Activated CD4-positive, alpha-beta T cell treated with anti-CD3 and anti-CD28 coated beads, Interleukin-2, amount 10 ng/mL, durations not matched to agents 24 days and 14 days (primary cell): ENCODE measurements around the gene PTGDS. TPM values are rescaled to one million over a fixed set of nuclear protein-coding genes. Genes with fewer than 3 reads are reported as not detected.

Experiments used
- DNase-seq: peaks from one replicate; pipeline ENCODE4 v3.0.0; 2022
- H3K27ac Mint-ChIP-seq: one replicate; pipeline ENCODE4 v1.8.0; 2022; ENCODE audit warnings: mild to moderate bottlenecking, mixed read lengths
- H3K27me3 Mint-ChIP-seq: one replicate; pipeline ENCODE4 v1.8.0; 2022; ENCODE audit warnings: mixed read lengths
- H3K36me3 Mint-ChIP-seq: one replicate; pipeline ENCODE4 v1.8.0; 2022; ENCODE audit warnings: low read depth, mild to moderate bottlenecking, mixed read lengths
- H3K4me1 Mint-ChIP-seq: one replicate; pipeline ENCODE4 v1.8.0; 2021; ENCODE audit warnings: mixed read lengths
- H3K4me3 Mint-ChIP-seq: one replicate; pipeline ENCODE4 v1.8.0; 2022; ENCODE audit warnings: mild to moderate bottlenecking, moderate library complexity, mixed read lengths
- H3K9me3 Mint-ChIP-seq: one replicate; pipeline ENCODE4 v1.8.0; 2021; ENCODE audit warnings: mixed read lengths
- intact Hi-C: fragments of 100-400 bp; cut with micrococcal nuclease; formaldehyde crosslinking; loops from one replicate; pipeline ENCODE4 v1.15.1; 2023
- total RNA-seq: library from RNA; stranded (reverse); gene quantifications from 2 replicates; pipeline ENCODE4 v1.2.3, GENCODE V29; 2022

PTGDS gene
- total RNA-seq, 1 donor from 2014 or later: not detected

GRCh38 chr9:137021979-137022661 lies 44.8 kb downstream of the PTGDS start:
- Mint-ChIP-seq H3K27ac (no peak overlapping the region), H3K36me3 (no peaks in the 10 kb centered on the region), H3K4me1 (peaks cover 6% of the 10 kb centered on the region), H3K4me3 (no peak overlapping the region), H3K9me3 (no peaks in the 10 kb centered on the region), H3K27me3 (no peaks in the 10 kb centered on the region)
- peak; percentile 91 for DNase-seq
- intact Hi-C loops: loop anchor here (1.0 kb wide), 1 partner anchor 30 kb away; the partner anchor contains the start of gene PAXX

GRCh38 chr9:137022662-137023008 lies 45.3 kb downstream of the PTGDS start:
- no peak overlapping the region for H3K27ac Mint-ChIP-seq
- peaks cover 9% of the 10 kb centered on the region for H3K4me1 Mint-ChIP-seq
- H3K4me3 Mint-ChIP-seq: no peak overlapping the region

DNA sequence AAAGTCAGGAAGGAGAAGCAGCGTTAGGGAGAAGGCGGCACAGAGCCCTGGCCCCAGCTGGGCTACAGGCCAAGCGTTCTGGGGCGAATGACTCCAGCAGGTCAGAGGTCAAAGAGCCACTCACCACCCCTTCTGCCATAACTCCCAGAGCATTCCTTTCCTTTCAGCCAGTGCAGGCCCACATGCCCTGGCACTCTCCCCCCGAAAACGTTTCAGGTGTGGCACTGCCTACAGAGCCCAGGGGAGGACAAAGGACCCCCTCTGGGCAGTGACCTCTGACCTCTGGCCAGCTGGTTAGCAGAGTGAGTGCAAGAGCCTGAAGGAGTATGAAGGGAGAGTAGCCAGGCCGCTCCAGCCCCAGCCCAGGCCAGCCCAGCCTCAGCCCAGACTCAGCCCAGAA lies 45.9 kb downstream of the PTGDS start:
- Mint-ChIP-seq H3K27ac (no peak overlapping the region), H3K4me1 (peaks cover 9% of the 10 kb centered on the region), H3K9me3 (no peaks in the 10 kb centered on the region), H3K4me3 (no peak overlapping the region), H3K36me3 (no peaks in the 10 kb centered on the region), H3K27me3 (peaks cover 2% of the 10 kb centered on the region)
- no peak for DNase-seq
- intact Hi-C loops: no loop called here

More at GRCh38 chr9:137022662-137023008, 45.3 kb downstream of the PTGDS start:
- no peaks in the 10 kb centered on the region for H3K9me3 Mint-ChIP-seq
- intact Hi-C loops: loop anchor here (1.0 kb wide), 1 partner anchor 30 kb away; the partner anchor contains the start of gene PAXX
- no peaks in the 10 kb centered on the region for H3K36me3 Mint-ChIP-seq
- DNase-seq: no peak
- peaks cover 2% of the 10 kb centered on the region for H3K27me3 Mint-ChIP-seq

DNA sequence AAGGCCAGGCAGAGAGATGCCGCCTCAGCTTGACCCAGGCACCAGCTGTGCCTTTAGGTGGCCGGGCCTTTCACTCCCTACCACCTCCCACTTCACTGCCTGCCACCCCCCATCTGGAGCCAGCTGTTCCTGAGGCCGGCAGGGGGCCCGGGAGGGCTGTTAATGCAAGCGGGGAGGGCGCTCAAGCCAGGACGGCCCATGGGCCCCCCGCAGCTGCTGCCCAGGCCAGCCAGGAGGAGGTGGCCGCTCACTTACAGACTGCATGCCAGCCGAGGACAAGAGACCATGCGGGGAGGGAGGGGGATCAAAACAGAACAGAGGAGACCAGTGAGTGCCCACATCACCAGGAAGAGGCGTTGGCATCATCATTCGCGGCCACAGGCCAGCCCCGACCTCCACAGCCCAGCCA lies 46.3 kb downstream of the PTGDS start:
- Mint-ChIP-seq H3K27ac (no peak overlapping the region), H3K27me3 (peaks cover 2% of the 10 kb centered on the region), H3K4me1 (peaks cover 9% of the 10 kb centered on the region), H3K4me3 (no peak overlapping the region), H3K9me3 (no peaks in the 10 kb centered on the region), H3K36me3 (no peaks in the 10 kb centered on the region)
- intact Hi-C loops: no loop called here
- DNase-seq: no peak

DNA sequence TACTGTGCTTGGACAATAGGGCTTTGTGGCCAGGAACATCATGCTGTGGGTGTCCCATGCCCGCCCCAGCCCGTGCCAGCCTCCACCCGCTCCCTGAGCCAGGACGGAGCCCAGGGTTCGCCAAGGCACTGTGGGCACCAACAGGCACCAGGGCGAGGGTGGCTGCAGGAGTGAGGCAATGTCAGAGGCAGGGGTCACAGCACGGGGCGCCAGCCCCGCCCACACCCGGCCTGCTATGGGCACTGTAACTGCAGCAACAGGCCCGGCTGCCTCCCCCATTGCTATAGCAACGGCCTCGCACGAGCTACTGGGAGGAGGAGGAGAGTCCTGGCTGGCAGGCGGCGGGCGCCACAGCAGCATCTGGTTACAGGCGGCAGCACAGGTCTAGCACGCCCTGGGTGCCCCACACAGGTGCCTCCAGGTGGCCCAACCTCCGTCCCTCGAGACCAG lies 48.2 kb downstream of the PTGDS start:
- no peaks in the 10 kb centered on the region for H3K36me3 Mint-ChIP-seq
- intact Hi-C loops: no loop called here

GRCh38 chr9:137026384-137026783 lies 49.1 kb downstream of the PTGDS start:
- no peak for DNase-seq
- H3K27ac Mint-ChIP-seq: no peak overlapping the region
- H3K36me3 Mint-ChIP-seq: no peaks in the 10 kb centered on the region
- H3K27me3 Mint-ChIP-seq: peaks cover 2% of the 10 kb centered on the region
- no peaks in the 10 kb centered on the region for H3K9me3 Mint-ChIP-seq
- intact Hi-C loops: no loop called here
- H3K4me3 Mint-ChIP-seq: no peak overlapping the region
- H3K4me1 Mint-ChIP-seq: peaks cover 27% of the 10 kb centered on the region

More for the DNA sequence above, 48.2 kb downstream of the PTGDS start:
- no peak overlapping the region for H3K4me3 Mint-ChIP-seq
- H3K27ac Mint-ChIP-seq: no peak overlapping the region
- no peaks in the 10 kb centered on the region for H3K9me3 Mint-ChIP-seq
- H3K4me1 Mint-ChIP-seq: peaks cover 23% of the 10 kb centered on the region
- no peak for DNase-seq
- H3K27me3 Mint-ChIP-seq: peaks cover 2% of the 10 kb centered on the region

DNA sequence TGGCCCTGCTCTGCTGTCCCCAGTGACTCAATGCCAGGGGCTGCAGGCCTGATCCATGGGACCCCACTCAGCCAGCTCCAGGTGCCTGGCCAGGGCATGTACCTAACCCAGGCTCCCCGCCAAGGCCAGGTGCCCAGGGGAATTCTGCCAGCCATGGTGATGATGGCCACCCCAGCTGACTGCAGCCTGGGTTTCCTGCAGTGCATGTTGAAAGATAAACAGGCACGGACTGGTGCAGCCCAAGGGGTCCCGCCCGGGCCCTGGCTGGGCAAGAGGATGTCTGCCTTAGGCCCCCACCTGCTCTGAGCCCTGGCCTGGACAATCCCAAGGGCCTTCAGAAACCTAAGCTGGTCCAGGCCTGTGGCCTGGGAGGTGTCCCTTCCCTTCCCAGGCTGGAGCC lies 49.5 kb downstream of the PTGDS start:
- peak; percentile 65 for DNase-seq
- Mint-ChIP-seq H3K27ac (peak overlapping the region; percentile 78), H3K4me1 (peaks cover 29% of the 10 kb centered on the region), H3K4me3 (peak overlapping the region; percentile 81), H3K36me3 (no peaks in the 10 kb centered on the region), H3K27me3 (peaks cover 2% of the 10 kb centered on the region), H3K9me3 (no peaks in the 10 kb centered on the region)
- intact Hi-C loops: no loop called here

DNA sequence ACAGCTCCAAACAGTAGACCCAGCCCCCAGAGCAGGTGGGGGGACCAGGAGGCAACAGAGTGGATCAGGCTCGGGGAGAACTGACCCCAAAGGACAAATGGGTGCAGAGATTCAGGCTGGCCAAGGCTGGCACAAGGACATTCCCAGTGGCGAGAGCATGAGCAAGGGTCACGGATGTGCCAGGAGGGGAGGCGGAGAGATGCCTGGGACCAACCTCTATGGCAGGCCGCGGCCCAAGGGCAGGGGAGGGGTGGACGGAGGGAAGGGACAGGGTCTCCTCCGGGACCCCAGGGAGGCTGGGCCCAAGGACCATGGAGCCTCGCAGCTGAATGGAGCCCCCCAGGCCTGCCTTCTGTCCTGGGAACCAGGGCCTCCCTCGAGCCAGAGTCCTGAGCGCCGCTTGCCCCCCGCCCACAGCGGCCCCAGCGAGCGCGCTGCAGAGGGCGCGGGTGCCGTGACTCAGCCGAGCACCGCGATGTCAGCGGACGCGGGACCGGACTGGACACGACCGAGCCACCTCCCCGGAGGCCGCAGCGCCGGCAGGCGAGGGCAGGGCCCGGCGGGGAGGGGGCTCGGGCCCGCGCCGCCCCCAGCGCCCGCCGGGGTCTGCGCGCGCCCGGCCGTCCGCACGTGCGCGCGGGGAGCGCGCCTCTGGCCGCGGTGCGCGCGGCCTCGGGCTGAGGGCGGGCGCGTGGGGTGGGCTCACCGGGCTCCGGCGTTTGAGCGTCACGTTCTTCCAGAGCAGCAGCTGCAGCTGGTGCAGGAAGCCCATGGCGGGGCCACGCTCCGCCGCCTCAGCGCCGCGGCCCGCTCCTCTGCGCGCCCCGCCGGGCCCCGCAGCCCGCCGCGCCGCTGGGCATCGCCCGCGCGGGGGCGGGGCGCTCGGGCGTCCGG lies 50.3 kb downstream of the PTGDS start, which contains the start of gene ABCA2:
ABCA2 (minus strand) TSS at position 869 of the 894 bp plus-strand sequence; CDS start at position 772, 97 bp downstream.
- Mint-ChIP-seq H3K36me3 (no peaks in the 10 kb centered on the region), H3K9me3 (no peaks in the 10 kb centered on the region), H3K27ac (peak within 1 kb of the TSS; percentile 78), H3K27me3 (peaks cover 2% of the 10 kb centered on the region), H3K4me3 (peak within 1 kb of the TSS; percentile 81), H3K4me1 (peaks cover 31% of the 10 kb centered on the region)
- DNase-seq: no peak
- intact Hi-C loops: loop anchor here (2.0 kb wide), 1 partner anchor 37 kb away; no protein-coding TSS in a partner anchor

DNA sequence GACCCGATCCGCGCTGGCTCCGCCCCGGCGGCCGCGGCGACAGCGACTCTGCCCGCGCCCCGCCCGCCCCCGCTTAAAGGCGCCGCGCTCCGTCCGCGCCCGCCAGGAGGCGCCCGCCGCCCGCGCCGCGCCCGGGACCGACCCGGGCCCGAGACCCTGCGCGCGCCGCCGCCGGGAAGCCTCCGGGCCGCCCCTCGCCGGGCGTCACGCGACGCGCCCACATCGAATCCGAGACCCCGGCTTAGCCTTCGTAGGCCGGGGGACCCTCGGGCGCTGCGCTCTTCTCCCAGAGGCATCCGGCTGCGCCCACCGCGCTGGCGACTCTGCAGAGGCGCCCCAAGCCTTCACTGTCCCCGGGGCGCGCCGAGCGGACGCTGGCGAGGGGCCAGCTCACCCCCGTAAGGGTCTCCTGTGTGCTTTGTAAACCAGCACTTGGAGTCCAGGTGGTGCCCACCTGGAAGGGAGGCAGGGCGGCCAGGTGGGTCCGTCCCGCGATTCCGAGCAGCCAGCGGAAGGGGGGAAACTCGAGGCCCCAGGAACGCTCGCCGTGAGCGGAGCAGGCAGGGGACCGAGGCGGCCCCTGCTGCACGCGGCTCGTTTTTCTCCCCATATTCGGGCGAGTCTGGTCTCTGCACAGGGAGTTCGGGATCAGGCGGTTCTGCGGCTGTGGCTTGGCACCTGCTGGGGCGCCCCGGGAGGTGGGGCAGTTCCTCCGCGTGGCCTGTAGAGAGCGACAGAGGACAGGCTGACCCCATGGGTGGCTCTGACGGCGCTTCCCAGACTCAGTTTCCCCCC lies 51.2 kb downstream of the PTGDS start:
- no peaks in the 10 kb centered on the region for H3K9me3 Mint-ChIP-seq
- intact Hi-C loops: loop anchor here (2.0 kb wide), 1 partner anchor 36 kb away; no protein-coding TSS in a partner anchor
- peak overlapping the region; percentile 67 for H3K27ac Mint-ChIP-seq
- peaks cover 3% of the 10 kb centered on the region for H3K27me3 Mint-ChIP-seq
- peak; percentile 93 for DNase-seq
- H3K4me3 Mint-ChIP-seq: peak overlapping the region; percentile 77
- H3K36me3 Mint-ChIP-seq: no peaks in the 10 kb centered on the region
- H3K4me1 Mint-ChIP-seq: peaks cover 34% of the 10 kb centered on the region

DNA sequence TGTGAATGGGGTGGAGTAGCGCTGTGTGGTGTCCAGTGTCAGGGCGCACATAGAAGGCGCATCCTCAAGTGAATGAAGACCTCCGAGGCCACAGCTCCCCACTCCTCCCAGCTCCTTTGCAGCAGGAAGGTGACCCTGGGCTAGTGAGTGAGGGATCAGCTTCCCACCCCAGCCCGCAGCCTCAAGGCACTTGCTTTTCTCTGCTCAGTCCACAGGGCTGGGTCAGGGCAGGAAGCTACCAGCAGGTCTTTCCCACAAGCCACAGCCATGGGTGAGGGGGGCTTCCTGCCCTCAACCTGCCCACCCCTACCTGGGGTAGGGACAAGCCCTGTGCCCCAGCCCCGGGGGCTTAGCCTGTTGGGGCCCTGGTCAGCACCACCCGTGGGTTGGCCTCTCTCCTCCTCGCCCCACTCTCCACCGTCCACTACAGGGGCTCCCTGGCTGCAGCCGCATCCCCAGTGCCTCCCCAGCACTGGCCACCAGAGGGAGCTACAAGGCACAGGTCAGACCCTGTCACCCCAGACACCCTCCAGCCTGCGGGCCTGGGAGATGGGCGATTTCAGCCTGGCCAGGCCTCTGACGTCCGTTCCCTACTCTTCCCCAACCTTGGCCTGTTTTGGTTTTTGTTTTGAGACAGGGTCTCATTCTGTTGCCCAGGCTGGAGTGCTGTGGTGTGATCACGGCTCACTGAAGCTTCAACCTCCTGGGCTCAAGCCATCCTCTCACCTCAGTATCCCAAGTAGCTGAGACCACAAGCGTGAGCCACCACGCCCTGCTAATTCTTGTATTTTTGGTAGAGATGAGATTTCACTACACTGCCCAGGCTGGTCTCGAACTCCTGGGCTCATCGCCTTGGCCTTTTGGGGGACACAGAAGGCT lies 52.0 kb downstream of the PTGDS start:
- peaks cover 3% of the 10 kb centered on the region for H3K27me3 Mint-ChIP-seq
- H3K27ac Mint-ChIP-seq: peak overlapping the region; percentile 67
- H3K36me3 Mint-ChIP-seq: no peaks in the 10 kb centered on the region
- DNase-seq: peak; percentile 92
- no peaks in the 10 kb centered on the region for H3K9me3 Mint-ChIP-seq
- peak overlapping the region; percentile 77 for H3K4me3 Mint-ChIP-seq
- intact Hi-C loops: loop anchor here (2.0 kb wide), 1 partner anchor 36 kb away; no protein-coding TSS in a partner anchor
- peaks cover 37% of the 10 kb centered on the region for H3K4me1 Mint-ChIP-seq

DNA sequence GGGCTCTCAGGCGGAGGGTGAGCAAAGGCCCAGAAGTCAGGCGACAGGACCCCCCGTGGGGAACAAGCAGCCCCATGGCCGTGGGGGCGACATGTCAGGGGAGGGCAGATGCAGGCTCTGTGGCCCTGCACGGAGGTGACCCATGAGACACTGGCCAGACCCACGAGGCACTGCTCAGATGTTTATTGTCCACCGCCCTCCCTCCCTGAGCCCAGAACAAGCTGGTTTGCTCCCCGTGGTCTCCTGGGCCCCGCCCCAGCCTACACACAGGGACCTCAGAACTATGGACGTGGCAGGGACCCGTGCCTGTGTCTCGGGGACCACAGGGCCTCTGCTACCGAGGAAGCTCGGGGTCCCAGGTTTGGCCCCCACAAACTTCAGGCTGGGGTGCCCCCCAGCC lies 52.7 kb downstream of the PTGDS start:
- Mint-ChIP-seq H3K27me3 (peaks cover 3% of the 10 kb centered on the region), H3K9me3 (no peaks in the 10 kb centered on the region), H3K4me3 (peak overlapping the region; percentile 49), H3K4me1 (peaks cover 44% of the 10 kb centered on the region), H3K36me3 (no peaks in the 10 kb centered on the region), H3K27ac (peak overlapping the region; percentile 29)
- intact Hi-C loops: no loop called here
- no peak for DNase-seq

- Mint-ChIP-seq H3K27me3 (peaks cover 3% of the 10 kb centered on the region), H3K36me3 (no peaks in the 10 kb centered on the region), H3K27ac (peak overlapping the region; percentile 29), H3K4me1 (peaks cover 47% of the 10 kb centered on the region), H3K4me3 (peak overlapping the region; percentile 49), H3K9me3 (no peaks in the 10 kb centered on the region)
- peak; percentile 74 for DNase-seq
- intact Hi-C loops: no loop called here
Measured at GRCh38 chr9:137030538-137031527, 53.5 kb downstream of the PTGDS start.
